ENCODE results near the gene CNNM4. TPM values are rescaled to one million over a fixed set of nuclear protein-coding genes. Genes with fewer than 3 reads are reported as not detected.
A peak's percentile ranks its signal among the peaks of the same experiment; 100 is the strongest.

The CNNM4 gene
- total RNA-seq = 1 to 10 TPM; 2.3 to 4.9 (median 3.7) TPM
- long read RNA-seq = 0 reads

GRCh38 chr2:96760036-96760985 is at the start of gene CNNM4:
CNNM4 (plus strand) TSS chr2:96760902; CDS start chr2:96761000, 98 bp downstream.
- intact Hi-C loops (cut with DNase I) = no loop called here
- 48% methylated on average over 6 of the region's 62 CpGs for WGBS (ENCODE audit: insufficient coverage, low coverage, low lambda C conversion rate, missing lambda C conversion rate)
- H3K4me1 ChIP-seq = peaks cover 0 to 39% (median 6%) of the 10 kb centered on the region in 4 donors
- ATAC-seq (peak; percentile 94 to 97 (median 94)), DNase-seq (peak; percentile 97 to 98 (median 98))
- H3K4me3 ChIP-seq = peak within 1 kb of the TSS; percentile 56 to 70 (median 67)
- no peaks in the 10 kb centered on the region for H3K27me3 ChIP-seq
- H3K36me3 ChIP-seq = no peaks in the 10 kb centered on the region
- no peaks in the 10 kb centered on the region for H3K9me3 ChIP-seq
- TF ChIP-seq POLR2A (IDR thresholded peaks at IDR 0.05) = no peak
- no peak for TF ChIP-seq CTCF (IDR thresholded peaks at IDR 0.05)
- peak within 1 kb of the TSS; percentile 62 to 76 (median 76) for H3K27ac ChIP-seq

DNA sequence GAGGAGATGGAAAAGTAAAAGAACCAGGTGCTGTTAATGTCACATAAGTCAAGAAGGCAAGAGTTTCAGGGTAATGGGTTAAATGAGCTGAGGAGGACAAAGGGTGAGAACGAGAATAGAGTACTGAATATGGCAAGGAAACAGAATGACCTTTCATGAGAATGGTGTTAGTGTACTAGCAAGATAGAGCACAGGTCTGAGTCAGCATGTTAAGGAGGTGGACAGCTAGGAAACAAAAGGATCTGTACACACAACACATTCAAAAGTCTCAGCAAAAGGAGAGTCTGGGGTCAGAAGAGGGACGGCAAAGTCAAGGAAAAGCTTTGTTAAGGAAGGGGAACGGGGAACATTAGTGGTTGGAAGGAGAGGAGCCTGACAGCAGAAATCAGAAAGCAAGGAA is 49.7 kb upstream of the CNNM4 start:
- no peak for ATAC-seq
- Histone ChIP-seq H3K36me3 (peaks cover 4 to 66% (median 24%) of the 10 kb centered on the region in 4 donors), H3K4me3 (no peak overlapping the region), H3K27ac (no peak overlapping the region), H3K9me3 (no peaks in the 10 kb centered on the region), H3K4me1 (peaks cover 0 to 14% (median 2%) of the 10 kb centered on the region in 4 donors), H3K27me3 (no peaks in the 10 kb centered on the region)
- TF ChIP-seq CTCF (IDR thresholded peaks at IDR 0.05) (no peak), POLR2A (IDR thresholded peaks at IDR 0.05) (no peak)
- DNase-seq = no peak
- intact Hi-C loops (cut with DNase I) = no loop called here
- 61% methylated on average over 3 of the region's 3 CpGs for WGBS (ENCODE audit: insufficient coverage, low coverage, low lambda C conversion rate, missing lambda C conversion rate)

- Histone ChIP-seq H3K27me3 (no peaks in the 10 kb centered on the region), H3K4me1 (peaks cover 0 to 20% (median 2%) of the 10 kb centered on the region in 4 donors), H3K4me3 (no peak overlapping the region), H3K27ac (no peak overlapping the region), H3K9me3 (no peaks in the 10 kb centered on the region), H3K36me3 (peaks cover 2 to 20% (median 7%) of the 10 kb centered on the region in 4 donors)
- peak in 3 of 4 donors; percentile 37 to 73 (median 63) for ATAC-seq
- WGBS (ENCODE audit: insufficient coverage, low coverage, low lambda C conversion rate, missing lambda C conversion rate) = 66% methylated on average over 5 of the region's 5 CpGs
- TF ChIP-seq POLR2A (IDR thresholded peaks at IDR 0.05) (no peak), CTCF (IDR thresholded peaks at IDR 0.05) (no peak)
- DNase-seq = no peak
- intact Hi-C loops (cut with DNase I) = no loop called here
Measured at GRCh38 chr2:96715658-96716057, 45.0 kb upstream of the CNNM4 start.

DNA sequence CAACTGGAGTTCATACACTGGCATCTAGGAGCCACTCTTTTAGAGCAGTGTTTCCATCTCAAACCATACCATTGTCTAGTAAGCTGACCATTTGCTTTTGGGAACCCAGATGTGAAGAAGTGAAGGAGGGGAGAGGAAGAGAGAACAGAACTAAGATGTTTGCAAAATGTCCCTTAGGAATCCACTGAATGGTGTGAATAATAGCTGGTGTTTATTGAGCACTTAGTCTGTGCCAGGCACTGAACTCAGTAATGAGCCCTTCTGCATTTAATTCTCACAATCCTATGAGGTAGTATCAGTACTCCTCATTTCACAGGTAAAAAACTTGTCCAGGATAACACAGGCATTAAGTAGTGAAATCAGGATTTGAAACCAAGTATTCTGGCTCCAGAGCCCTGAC is 44.3 kb upstream of the CNNM4 start:
- Histone ChIP-seq H3K9me3 (no peaks in the 10 kb centered on the region), H3K27me3 (no peaks in the 10 kb centered on the region), H3K27ac (no peak overlapping the region), H3K36me3 (peaks cover under 1 to 12% (median 4%) of the 10 kb centered on the region in 4 donors), H3K4me3 (no peak overlapping the region), H3K4me1 (peaks cover 0 to 20% (median 2%) of the 10 kb centered on the region in 4 donors)
- TF ChIP-seq POLR2A (IDR thresholded peaks at IDR 0.05) (no peak), CTCF (IDR thresholded peaks at IDR 0.05) (no peak)
- ATAC-seq (no peak), DNase-seq (no peak)
- intact Hi-C loops (cut with DNase I) = no loop called here

Measured in right lobe of liver (tissue), 6 donors.